OCI-M2 (cell line): ENCODE data around the gene ACAN.

Experiments used
- DNase-seq: peaks from one replicate; lab custom pipeline; 2025; ENCODE audit not compliant: unreplicated experiment; lab: John Stamatoyannopoulos, UW

Gene ACAN

DNA sequence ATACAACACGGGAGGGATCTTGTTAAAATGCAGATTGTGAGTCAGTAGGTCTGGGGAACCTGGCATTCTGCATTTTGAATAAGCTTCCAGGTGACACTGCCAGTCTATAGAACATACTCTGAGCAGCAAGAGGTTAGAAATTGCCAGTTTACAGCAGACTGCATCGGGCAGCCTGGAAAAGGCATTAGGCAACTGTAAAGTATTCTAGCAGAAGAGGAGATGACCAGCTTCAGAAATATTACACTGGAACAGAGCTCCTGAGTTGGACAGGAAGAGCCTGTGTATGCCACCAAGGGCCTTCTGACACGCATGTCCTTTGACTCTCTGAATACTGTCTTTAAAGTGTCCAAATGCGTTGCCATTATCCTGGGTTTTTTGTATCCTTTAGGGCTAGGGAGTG, 2.5 kb upstream of the ACAN start:
- DNase-seq = no peak

GRCh38 chr15:88802250-88802990, 816 bp upstream of the ACAN start:
- DNase-seq = no peak

- no peak for DNase-seq
Observed at GRCh38 chr15:88802991-88803240, 320 bp upstream of the ACAN start.

DNA sequence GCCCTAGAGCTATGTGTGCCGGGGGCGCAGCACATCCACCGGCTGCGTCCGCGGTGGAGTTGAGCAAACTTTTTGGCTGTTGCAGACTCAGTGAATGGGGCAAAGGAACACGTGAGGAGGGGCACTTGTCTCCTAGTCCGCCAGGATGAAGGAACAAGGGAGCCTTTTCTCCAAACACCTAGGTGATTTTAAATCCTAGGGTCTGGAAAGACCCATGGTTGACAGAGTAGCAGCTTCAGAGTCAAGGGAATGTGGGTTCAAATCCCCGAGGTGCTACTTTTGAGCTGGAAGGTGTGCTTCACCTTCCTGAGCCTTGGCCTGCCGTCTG, 648 bp downstream of the ACAN start:
- DNase-seq = no peak

DNA sequence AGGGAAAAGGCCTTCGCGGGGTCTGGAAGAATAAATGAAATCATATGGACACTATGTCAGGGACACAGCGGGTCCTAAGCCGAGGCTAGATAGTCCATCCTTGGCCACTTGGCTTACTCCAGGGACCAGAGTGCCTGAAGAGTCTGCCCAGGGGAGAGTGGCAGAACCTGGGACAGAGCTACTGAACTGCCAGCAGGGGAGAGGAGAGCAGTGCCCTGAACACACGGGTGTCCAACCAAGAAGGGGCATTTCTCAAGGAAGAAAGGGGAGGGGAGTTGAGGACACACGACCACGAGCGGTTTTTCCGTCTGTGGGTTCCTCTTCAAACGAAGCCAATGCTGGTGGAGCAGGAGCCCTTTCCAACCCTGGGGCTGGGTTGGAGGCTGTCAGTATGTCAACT, 1.0 kb downstream of the ACAN start:
- DNase-seq = no peak

DNA sequence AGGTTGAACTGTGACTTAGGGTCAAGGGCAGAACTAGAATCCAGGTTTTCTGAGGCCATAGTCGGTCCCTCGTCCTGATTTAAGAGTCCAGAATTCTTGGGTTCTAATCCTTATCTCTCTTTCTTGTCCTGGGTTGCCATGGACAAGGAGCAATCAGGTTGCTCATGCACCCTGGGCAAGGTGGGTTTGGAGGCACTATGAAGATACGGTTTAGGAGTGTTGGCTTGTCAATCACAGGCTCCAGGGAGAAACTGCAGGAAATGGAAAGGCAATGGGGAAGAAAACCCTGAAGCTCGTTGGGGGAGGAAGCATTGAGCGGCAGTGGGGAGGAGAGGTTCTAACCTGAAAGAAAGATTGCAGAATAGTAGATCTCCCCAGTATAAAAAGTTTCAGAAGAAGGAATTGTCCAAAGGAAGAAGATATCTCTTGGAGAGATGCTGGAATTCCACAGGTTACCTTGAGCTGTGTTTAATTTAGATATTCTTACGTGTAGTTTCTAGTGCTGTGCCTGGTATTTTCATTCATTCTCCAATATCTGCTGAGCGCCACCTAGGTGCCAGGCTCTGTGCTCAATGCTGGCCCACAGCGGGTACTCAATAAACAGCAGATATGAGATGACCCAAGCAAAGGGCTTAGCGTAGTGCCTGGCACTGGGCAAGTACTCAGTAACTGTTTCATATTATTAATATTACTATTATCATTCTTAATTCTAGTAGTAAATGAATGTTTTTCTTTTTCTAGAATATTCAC, 2.0 kb downstream of the ACAN start:
- no peak for DNase-seq

DNA sequence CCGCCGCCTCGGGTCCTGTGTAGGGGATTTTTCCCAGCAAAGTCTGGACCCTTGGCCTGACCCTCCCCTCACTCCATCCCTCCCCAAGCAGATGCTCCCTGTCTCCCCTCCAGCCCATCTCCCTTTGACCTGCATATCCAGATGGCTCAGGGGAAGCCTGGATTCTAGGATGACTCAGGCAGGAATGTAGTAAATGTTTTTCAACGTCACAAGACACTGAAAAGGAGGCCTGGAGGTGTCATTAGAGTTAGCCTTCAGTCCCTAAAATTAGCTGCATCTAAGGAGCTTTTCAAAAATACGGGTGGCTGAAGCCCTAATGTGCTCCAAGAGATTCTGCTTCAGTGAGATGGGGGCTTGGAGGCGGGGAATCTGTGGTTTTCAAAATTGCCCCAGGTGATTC, 7.2 kb downstream of the ACAN start:
- DNase-seq = no peak

DNA sequence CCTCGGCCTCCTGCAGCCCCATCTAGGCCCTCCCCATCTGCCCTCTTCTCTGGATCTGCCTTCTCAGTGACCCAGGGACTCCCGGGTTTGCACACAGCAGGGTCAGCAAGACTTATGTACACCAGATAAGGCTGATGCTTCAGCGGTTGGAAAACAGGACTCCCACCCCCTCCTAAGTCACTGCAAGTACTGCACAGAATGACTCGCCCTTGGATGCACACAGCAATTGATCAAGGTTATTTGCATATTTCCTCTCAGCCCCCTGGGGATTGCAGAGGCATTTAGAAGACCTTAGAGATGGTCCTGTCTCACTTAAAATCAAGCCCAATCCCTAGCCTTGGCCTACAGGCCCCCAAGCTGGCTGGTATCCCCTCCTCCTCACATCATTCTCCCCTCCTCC, 8.9 kb downstream of the ACAN start:
- no peak for DNase-seq

DNA sequence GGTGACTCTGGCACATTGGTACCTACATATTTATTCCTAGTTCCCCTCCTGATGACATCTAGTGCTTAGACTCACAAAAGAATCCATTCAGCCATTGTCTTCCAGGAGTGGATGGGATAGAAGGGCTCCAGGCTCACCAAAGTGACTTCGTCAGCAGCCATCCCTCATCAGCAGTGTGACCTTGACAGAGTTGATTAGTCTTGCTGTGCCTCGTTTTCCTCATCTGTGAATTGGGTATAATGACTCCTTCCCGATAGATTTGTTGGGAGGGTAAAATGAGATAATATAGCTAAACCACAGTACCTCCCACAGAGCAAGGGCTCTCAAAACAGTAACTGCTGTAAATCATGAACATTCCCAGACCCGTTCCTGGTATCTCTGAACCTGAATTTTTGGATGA, 10.7 kb downstream of the ACAN start:
- DNase-seq = no peak

DNA sequence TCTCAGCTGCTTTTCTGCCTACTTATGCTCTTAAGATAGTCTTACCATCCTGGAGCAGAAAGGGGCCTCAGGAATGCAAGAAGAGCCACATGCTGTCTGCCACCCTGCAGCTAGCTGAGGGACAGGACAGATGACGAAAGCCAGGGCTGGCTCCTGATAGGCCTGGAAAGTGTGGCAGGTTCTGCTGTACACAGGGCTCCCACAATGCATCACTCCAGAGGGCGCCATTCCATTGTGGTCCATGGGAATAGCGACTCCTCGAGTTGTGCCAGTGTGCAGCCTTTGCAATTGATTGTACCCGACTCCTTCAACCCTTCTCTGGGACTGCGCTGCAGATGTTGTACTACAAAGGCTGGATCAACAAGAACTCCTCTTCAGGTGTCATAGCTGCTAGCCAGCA, 11.2 kb downstream of the ACAN start:
- DNase-seq = no peak

- no peak for DNase-seq
Observed at GRCh38 chr15:88818920-88819319, 15.7 kb downstream of the ACAN start.

GRCh38 chr15:88821993-88822392, 18.8 kb downstream of the ACAN start:
- no peak for DNase-seq

- DNase-seq = no peak
Observed at GRCh38 chr15:88828791-88829190, 25.6 kb downstream of the ACAN start.

- DNase-seq = no peak
Observed at GRCh38 chr15:88830016-88830415, 26.8 kb downstream of the ACAN start.

DNA sequence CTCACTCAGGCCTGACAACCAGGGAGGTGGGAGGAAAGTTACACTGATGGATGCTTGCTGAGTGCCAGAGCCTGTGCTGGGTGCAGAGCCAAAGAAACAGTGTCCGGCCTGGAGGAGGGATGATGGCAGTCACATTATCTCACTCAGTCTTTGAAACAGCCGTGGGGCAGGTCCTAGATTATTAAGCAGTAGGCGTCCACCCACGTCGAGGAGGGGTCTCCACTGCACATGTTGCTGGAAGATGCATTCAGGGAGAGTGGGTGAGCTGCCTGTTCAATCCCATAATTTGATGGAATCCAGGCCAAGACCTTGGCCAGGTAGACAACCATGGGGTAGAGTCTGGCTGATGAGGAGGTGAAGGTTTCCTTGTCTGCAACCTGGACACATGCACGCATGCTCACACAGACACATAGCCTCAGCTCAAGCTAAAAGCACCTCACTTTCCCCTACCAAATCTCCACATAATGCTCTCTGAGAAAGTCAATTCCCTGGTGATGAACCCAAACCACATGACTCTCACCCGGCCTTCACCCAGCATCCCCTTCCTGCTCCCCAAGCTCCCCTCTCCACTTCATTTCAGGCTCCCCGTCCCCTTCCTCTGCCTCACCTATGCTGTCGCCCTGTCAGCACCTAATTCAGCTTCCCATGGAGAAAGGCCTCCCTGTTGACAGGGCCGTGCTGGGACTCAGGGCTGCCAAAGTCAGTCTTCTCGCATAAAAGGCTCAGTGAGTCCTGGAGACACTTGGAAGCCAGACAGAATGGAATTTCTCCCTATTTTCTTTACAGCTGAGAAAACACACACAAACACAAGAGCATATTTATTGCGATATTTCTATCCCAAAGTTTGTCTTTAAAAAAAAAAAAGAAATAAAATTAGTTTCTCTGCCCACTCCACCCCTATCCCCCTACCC, 29.8 kb downstream of the ACAN start:
- DNase-seq = no peak

DNA sequence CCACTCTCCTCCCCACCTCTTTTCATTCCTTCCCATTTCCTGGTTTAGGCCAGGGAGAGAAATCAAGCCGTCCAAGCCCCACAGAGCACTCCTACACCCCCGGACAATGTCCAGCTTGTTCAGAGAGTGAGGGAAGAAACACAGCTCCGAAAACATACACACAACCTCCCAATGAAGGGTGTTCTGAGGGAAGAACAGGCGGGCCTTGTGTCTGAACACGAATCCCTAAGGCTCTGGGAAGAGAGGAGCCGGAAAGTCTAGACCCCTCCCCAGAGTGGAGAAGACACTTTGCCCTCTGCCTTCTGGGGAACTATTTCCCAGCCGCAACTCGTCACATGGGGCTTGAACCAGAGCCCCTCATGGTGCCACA, 30.5 kb downstream of the ACAN start:
- no peak for DNase-seq

- DNase-seq = no peak
Observed at GRCh38 chr15:88834211-88834812, 31.1 kb downstream of the ACAN start.

- no peak for DNase-seq
Observed at GRCh38 chr15:88835119-88835518, 31.9 kb downstream of the ACAN start.

DNA sequence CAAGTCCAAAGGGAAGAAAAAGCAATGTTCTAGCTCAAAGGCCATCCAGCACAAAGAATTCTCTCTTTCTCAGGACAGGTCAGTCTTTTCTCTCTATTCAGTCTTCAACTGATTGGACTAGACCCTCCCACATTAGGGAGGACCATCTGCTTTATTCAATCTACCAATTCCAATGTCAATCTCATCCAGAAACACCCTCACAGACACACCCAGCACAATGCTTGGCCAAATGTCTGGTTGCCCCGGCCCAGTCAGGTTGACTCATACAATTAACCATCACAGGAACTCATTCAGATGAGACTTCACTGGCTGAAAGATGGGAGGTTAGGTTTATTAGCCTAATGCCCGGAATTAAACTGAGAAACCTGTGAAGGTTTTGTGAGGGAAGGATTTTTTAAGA, 32.4 kb downstream of the ACAN start:
- no peak for DNase-seq

GRCh38 chr15:88838667-88839066, 35.4 kb downstream of the ACAN start:
- no peak for DNase-seq

GRCh38 chr15:88839146-88839545, 35.9 kb downstream of the ACAN start:
- DNase-seq = no peak

- DNase-seq = no peak
Observed at GRCh38 chr15:88839961-88840360, 36.7 kb downstream of the ACAN start.
